GM21717 (cell line): ENCODE measurements around the gene SLC6A16.
"Not testable (repeated sequence)": the region's sequence is repeated elsewhere in the genome, so short reads cannot be mapped to it uniquely, and the experiment has no call there.

Experiments
- ATAC-seq: cut with Tn5 transposase; IDR thresholded peaks from one replicate; pipeline ENCODE4 v1.9.1; 2021; ENCODE audit warnings: mild to moderate bottlenecking, moderate library complexity; ENCODE audit not compliant: unreplicated experiment

SLC6A16 gene

GRCh38 chr19:49324801-49325576 lies at the start of gene SLC6A16:
Gene SLC6A16 (minus strand): TSS chr19:49325191. CDS start chr19:49311347, 13,844 bp downstream.
- no peak for ATAC-seq

GRCh38 chr19:49373174-49373573 lies 48.2 kb upstream of the SLC6A16 start:
- not testable (repeated sequence) for ATAC-seq

- no peak for ATAC-seq
Observed at GRCh38 chr19:49371184-49371583, 46.2 kb upstream of the SLC6A16 start.

GRCh38 chr19:49368711-49369358 lies 43.8 kb upstream of the SLC6A16 start:
- ATAC-seq, result no peak

- no peak for ATAC-seq
Observed at GRCh38 chr19:49366110-49366509, 41.1 kb upstream of the SLC6A16 start.

GRCh38 chr19:49364083-49364737 lies 39.2 kb upstream of the SLC6A16 start:
- ATAC-seq, result no peak

- ATAC-seq, result peak; percentile 63
Observed at GRCh38 chr19:49363268-49364082, 38.5 kb upstream of the SLC6A16 start, which contains the start of gene DKKL1. Gene DKKL1 (plus strand): TSS chr19:49363877. CDS start chr19:49363999, 122 bp downstream.

- ATAC-seq, result no peak
Observed at GRCh38 chr19:49362929-49363267, 37.9 kb upstream of the SLC6A16 start.

GRCh38 chr19:49362048-49362928 lies 37.3 kb upstream of the SLC6A16 start, which contains the start of gene TEAD2:
Gene TEAD2 (minus strand): TSS chr19:49362416. CDS start chr19:49360075, 2,341 bp downstream.
- ATAC-seq, result no peak

GRCh38 chr19:49361438-49362047 lies 36.6 kb upstream of the SLC6A16 start:
- no peak for ATAC-seq

GRCh38 chr19:49359851-49360820 lies 35.1 kb upstream of the SLC6A16 start:
- no peak for ATAC-seq

GRCh38 chr19:49357186-49357585 lies 32.2 kb upstream of the SLC6A16 start:
- ATAC-seq, result no peak

GRCh38 chr19:49356382-49356781 lies 31.4 kb upstream of the SLC6A16 start:
- no peak for ATAC-seq

- no peak for ATAC-seq
Observed at GRCh38 chr19:49355909-49356353, 30.9 kb upstream of the SLC6A16 start.

- ATAC-seq, result no peak
Observed at GRCh38 chr19:49349567-49349966, 24.6 kb upstream of the SLC6A16 start.

- ATAC-seq, result no peak
Observed at GRCh38 chr19:49348305-49349189, 23.6 kb upstream of the SLC6A16 start.

GRCh38 chr19:49347835-49348234 lies 22.8 kb upstream of the SLC6A16 start:
- no peak for ATAC-seq
